Mucosa of descending colon (tissue), 3 donors: ENCODE data around the gene AKAP13. TPM values are rescaled to one million over a fixed set of nuclear protein-coding genes. Genes with fewer than 3 reads are reported as not detected.

Experiments used
- ATAC-seq: fragments of 200-7000 bp; cut with Tn5 transposase; one replicate; pipeline ENCODE4 v1.9.1; 2020; ENCODE audit warnings: mild to moderate bottlenecking, moderate library complexity
- DNase-seq, 3 donors: peaks; one replicate each; pipeline ENCODE4 v3.0.0-alpha.2; 2020
- H3K36me3 ChIP-seq: fragments of 200-600 bp; one replicate; pipeline ENCODE4 v1.8.0; 2021; ENCODE audit warnings: low read depth, mild to moderate bottlenecking
- H3K4me1 ChIP-seq: fragments of 200-600 bp; one replicate; pipeline ENCODE4 v1.8.0; 2021; ENCODE audit warnings: low read depth, mild to moderate bottlenecking
- H3K4me3 ChIP-seq: fragments of 200-600 bp; one replicate; pipeline ENCODE4 v1.8.0; 2021; ENCODE audit warnings: mild to moderate bottlenecking
- H3K9me3 ChIP-seq: fragments of 200-600 bp; one replicate; pipeline ENCODE4 v1.8.0; 2021; ENCODE audit warnings: mild to moderate bottlenecking
- CTCF ChIP-seq: fragments of 200-600 bp; IDR thresholded peaks from one replicate; pipeline ENCODE4 v1.8.0; 2022; ENCODE audit warnings: antibody characterized with exemption, mild to moderate bottlenecking
- intact Hi-C, 2 donors: fragments of 100-400 bp; cut with DNase I in 1 of 2; cut with micrococcal nuclease in 1 of 2; formaldehyde crosslinking; loops; one replicate each; pipeline versions ENCODE4 v1.11.0 to v1.11.1; 2022; cut with DNase I, micrococcal nuclease
- total RNA-seq, 3 donors: library from RNA; stranded (reverse); fragmentation: NEBNext Ultra II Directional in 2 of 3; extraction: Animal tissue kit (Norgen Biotek cat#: 25700) in 2 of 3; gene quantifications; one replicate each; pipeline versions ENCODE4 v1.2.1 to v1.2.4, GENCODE V29; 2021 to 2023
- donor health status: DM: no; HTN: no; CAD: no; lungs with moderate emphysema.
- donor health status: DM: no; HTN: no; CAD: no.
- donor health status: DM: no; HTN: yes; CAD: no.

The AKAP13 gene
- total RNA-seq, 3 donors from 2014 or later = 141 to 173 (median 150) TPM

- intact Hi-C loops = no loop called here
- TF ChIP-seq CTCF = no peak
- no peak for DNase-seq
- no peaks in the 10 kb centered on the region for H3K9me3 ChIP-seq
- ATAC-seq = no peak
- no peak overlapping the region for H3K4me3 ChIP-seq
- H3K4me1 ChIP-seq = no peaks in the 10 kb centered on the region
- peaks cover 13% of the 10 kb centered on the region for H3K36me3 ChIP-seq
These were observed 361.9 kb downstream of the AKAP13 start for GRCh38 chr15:85742186-85742821.

DNA sequence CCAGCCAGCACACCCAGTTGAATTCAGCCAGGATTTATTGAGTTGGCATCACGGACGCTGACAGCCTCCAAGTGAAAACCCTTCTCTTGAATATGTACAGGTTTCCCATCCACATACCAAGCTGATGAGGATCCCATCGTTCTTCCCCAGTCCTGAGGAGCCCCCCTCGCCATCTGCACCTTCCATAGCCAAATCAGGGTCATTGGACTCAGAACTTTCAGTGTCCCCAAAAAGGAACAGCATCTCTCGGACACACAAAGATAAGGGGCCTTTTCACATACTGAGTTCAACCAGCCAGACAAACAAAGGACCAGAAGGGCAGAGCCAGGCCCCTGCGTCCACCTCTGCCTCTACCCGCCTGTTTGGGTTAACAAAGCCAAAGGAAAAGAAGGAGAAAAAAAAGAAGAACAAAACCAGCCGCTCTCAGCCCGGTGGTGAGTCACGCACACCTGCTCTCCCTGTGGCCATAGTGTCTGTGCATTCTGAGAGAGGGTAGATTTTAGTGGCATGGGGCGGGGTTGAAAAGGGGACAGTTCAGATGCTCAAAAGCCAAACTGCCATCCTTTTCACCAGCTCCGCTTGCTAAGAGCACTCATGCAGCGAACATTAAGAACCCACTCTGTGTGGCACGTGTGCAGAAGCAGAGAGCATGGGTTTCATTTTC, 363.1 kb downstream of the AKAP13 start:
- ATAC-seq (no peak), DNase-seq (no peak)
- no peaks in the 10 kb centered on the region for H3K9me3 ChIP-seq
- intact Hi-C loops = no loop called here
- H3K4me3 ChIP-seq = no peak overlapping the region
- H3K36me3 ChIP-seq = peaks cover 13% of the 10 kb centered on the region
- no peaks in the 10 kb centered on the region for H3K4me1 ChIP-seq
- no peak for TF ChIP-seq CTCF

- intact Hi-C loops = no loop called here
- TF ChIP-seq CTCF = no peak
- no peak for ATAC-seq
- Histone ChIP-seq H3K36me3 (peaks cover 13% of the 10 kb centered on the region), H3K4me3 (no peak overlapping the region), H3K9me3 (no peaks in the 10 kb centered on the region), H3K4me1 (no peaks in the 10 kb centered on the region)
- no peak for DNase-seq
These were observed 364.2 kb downstream of the AKAP13 start for GRCh38 chr15:85744579-85744978.

GRCh38 chr15:85745023-85745422, 364.6 kb downstream of the AKAP13 start:
- Histone ChIP-seq H3K9me3 (no peaks in the 10 kb centered on the region), H3K36me3 (peaks cover 13% of the 10 kb centered on the region), H3K4me1 (no peaks in the 10 kb centered on the region), H3K4me3 (no peak overlapping the region)
- intact Hi-C loops = no loop called here
- no peak for TF ChIP-seq CTCF
- DNase-seq = no peak
- ATAC-seq = no peak

- no peak for ATAC-seq
- peaks cover 13% of the 10 kb centered on the region for H3K36me3 ChIP-seq
- H3K4me3 ChIP-seq = no peak overlapping the region
- no peaks in the 10 kb centered on the region for H3K4me1 ChIP-seq
- H3K9me3 ChIP-seq = no peaks in the 10 kb centered on the region
- no peak for TF ChIP-seq CTCF
- DNase-seq = no peak
- intact Hi-C loops = no loop called here
These were observed 365.2 kb downstream of the AKAP13 start for GRCh38 chr15:85745525-85746150.
